Measurements from ENCODE around the gene STX5.

DNA sequence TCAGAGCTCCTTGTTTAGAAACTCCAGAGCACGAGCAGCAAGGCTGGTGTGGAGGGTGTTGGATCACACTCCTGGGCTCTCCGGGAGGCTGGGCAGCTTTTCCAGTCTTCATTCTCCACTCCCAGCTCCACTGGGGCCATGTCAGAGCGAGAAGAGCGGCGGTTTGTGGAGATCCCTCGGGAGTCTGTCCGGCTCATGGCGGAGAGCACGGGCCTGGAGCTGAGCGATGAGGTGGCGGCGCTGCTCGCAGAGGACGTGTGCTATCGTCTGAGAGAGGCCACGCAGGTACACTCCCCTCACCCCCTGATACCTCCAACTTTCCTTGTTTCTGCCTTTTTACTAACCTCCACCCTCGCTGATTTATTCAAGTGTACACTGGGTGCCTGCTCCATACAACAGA is 56.2 kb downstream of the STX5 start:
- TF ChIP-seq, protein P1, sequence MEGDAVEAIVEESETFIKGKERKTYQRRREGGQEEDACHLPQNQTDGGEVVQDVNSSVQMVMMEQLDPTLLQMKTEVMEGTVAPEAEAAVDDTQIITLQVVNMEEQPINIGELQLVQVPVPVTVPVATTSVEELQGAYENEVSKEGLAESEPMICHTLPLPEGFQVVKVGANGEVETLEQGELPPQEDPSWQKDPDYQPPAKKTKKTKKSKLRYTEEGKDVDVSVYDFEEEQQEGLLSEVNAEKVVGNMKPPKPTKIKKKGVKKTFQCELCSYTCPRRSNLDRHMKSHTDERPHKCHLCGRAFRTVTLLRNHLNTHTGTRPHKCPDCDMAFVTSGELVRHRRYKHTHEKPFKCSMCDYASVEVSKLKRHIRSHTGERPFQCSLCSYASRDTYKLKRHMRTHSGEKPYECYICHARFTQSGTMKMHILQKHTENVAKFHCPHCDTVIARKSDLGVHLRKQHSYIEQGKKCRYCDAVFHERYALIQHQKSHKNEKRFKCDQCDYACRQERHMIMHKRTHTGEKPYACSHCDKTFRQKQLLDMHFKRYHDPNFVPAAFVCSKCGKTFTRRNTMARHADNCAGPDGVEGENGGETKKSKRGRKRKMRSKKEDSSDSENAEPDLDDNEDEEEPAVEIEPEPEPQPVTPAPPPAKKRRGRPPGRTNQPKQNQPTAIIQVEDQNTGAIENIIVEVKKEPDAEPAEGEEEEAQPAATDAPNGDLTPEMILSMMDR (IDR thresholded peaks at IDR 0.05 in 4 of 5, conservative IDR thresholded peaks at IDR 0.05 in 1 of 5), result no peak
- TF ChIP-seq POLR2A (IDR thresholded peaks at IDR 0.05), result no peak
